SK-N-SH treated with all-trans-retinoic acid at 6 μM for 48 hours (cell line): ENCODE measurements around the gene AREL1.

Experiments
- BACH2 ChIP-seq: fragments of 250-450 bp; sonication (Bioruptor Pico); IDR thresholded peaks from 2 replicates; pipeline ENCODE4 v1.9.0; 2021; ENCODE audit warnings: mild to moderate bottlenecking, borderline replicate concordance
- CREB5 ChIP-seq: fragments of 250-450 bp; sonication (Bioruptor Pico); IDR thresholded peaks from 2 replicates; pipeline ENCODE4 v1.5.1; 2020; ENCODE audit warnings: low read depth, mild to moderate bottlenecking, moderate library complexity
- CSDC2 ChIP-seq: fragments of 250-450 bp; sonication (Bioruptor Pico); IDR thresholded peaks from 2 replicates; pipeline ENCODE4 v1.5.0; 2020; ENCODE audit warnings: mild to moderate bottlenecking, moderate library complexity
- CSRNP3 ChIP-seq: fragments of 250-450 bp; sonication (Bioruptor Pico); IDR thresholded peaks from 2 replicates; pipeline ENCODE4 v1.5.1; 2021; ENCODE audit warnings: mild to moderate bottlenecking, moderate library complexity
- PATZ1 ChIP-seq: fragments of 250-450 bp; sonication (Bioruptor Pico); IDR thresholded peaks from 2 replicates; pipeline ENCODE4 v1.8.0; 2020; ENCODE audit warnings: mild to moderate bottlenecking, moderate library complexity, borderline replicate concordance
- POU6F1 ChIP-seq: fragments of 250-450 bp; sonication (Bioruptor Pico); IDR thresholded peaks from 2 replicates; pipeline ENCODE4 v1.8.0; 2021; ENCODE audit warnings: low read depth, mild to moderate bottlenecking, moderate library complexity, borderline replicate concordance
- RARB ChIP-seq: fragments of 250-450 bp; sonication (Bioruptor Pico); IDR thresholded peaks from 2 replicates; pipeline ENCODE4 v1.8.0; 2021; ENCODE audit warnings: mild to moderate bottlenecking, moderate library complexity
- SNAI2 ChIP-seq: fragments of 250-450 bp; sonication (Bioruptor Pico); IDR thresholded peaks from 2 replicates; pipeline ENCODE4 v1.5.0; 2020; ENCODE audit warnings: mild to moderate bottlenecking, moderate library complexity
- TCF4 ChIP-seq: fragments of 250-450 bp; sonication (Bioruptor Pico); IDR thresholded peaks from 2 replicates; pipeline ENCODE4 v1.8.0; 2021; ENCODE audit warnings: mild to moderate bottlenecking, moderate library complexity, borderline replicate concordance
- TOX ChIP-seq: fragments of 250-450 bp; sonication (Bioruptor Pico); IDR thresholded peaks from 2 replicates; pipeline ENCODE4 v1.8.0; 2021; ENCODE audit warnings: mild to moderate bottlenecking, moderate library complexity, borderline replicate concordance
- TSHZ2 ChIP-seq: fragments of 250-450 bp; sonication (Bioruptor Pico); IDR thresholded peaks from 2 replicates; pipeline ENCODE4 v1.5.0; 2020; ENCODE audit warnings: mild to moderate bottlenecking, moderate library complexity
- ZFP3 ChIP-seq: fragments of 250-450 bp; sonication (Bioruptor Pico); IDR thresholded peaks from 2 replicates; pipeline ENCODE4 v1.5.0; 2020; ENCODE audit warnings: mild to moderate bottlenecking, moderate library complexity
- ZFP30 ChIP-seq: fragments of 450-650 bp; formaldehyde crosslinking; IDR thresholded peaks from 2 replicates; pipeline ENCODE4 v1.5.0; 2022; ENCODE audit warnings: mild to moderate bottlenecking, moderate library complexity
- ZNF8 ChIP-seq: fragments of 450-650 bp; formaldehyde crosslinking; IDR thresholded peaks from 2 replicates; pipeline ENCODE4 v1.5.0; 2020; ENCODE audit warnings: mild to moderate bottlenecking, moderate library complexity

GRCh38 chr14:74675219-74675618 lies 37.7 kb downstream of the AREL1 start:
- TF ChIP-seq TCF4 (CRISPR knock-in tag), result no peak
- no peak for TF ChIP-seq TOX
- TF ChIP-seq RARB, result no peak
- no peak for TF ChIP-seq POU6F1 (CRISPR knock-in tag)
- TF ChIP-seq ZNF8 (CRISPR knock-in tag), result no peak
- TF ChIP-seq ZFP30, result no peak
- TF ChIP-seq CSDC2, result no peak
- no peak for TF ChIP-seq CREB5 (CRISPR knock-in tag)
- no peak for TF ChIP-seq ZFP3
- TF ChIP-seq SNAI2 (CRISPR knock-in tag), result no peak
- TF ChIP-seq CSRNP3 (CRISPR knock-in tag), result no peak
- TF ChIP-seq TSHZ2 (CRISPR knock-in tag), result no peak
- TF ChIP-seq BACH2, result no peak
- no peak for TF ChIP-seq PATZ1 (CRISPR knock-in tag)
